Keratinocyte (primary cell): ENCODE results near the gene PRPF40B. TPM values are rescaled to one million over a fixed set of nuclear protein-coding genes. Genes with fewer than 3 reads are reported as not detected.

Experiments
- DNase-seq: peaks from one replicate; pipeline ENCODE4 v3.0.0-alpha.2; 2011; ENCODE audit warnings: low read depth, missing footprints, low spot score
- FAIRE-seq: peaks from 2 replicates; lab custom pipeline; 2011; peaks lifted over from hg19 to GRCh38; lab: Jason Lieb, UNC
- H2AFZ ChIP-seq: 2 replicates; pipeline ENCODE4 v1.6.0; 2012; ENCODE audit warnings: low read length, control low read depth, inconsistent platforms; ENCODE audit not compliant: control insufficient read depth
- H3K27ac ChIP-seq: 2 replicates; pipeline ENCODE4 v1.5.1; 2011; ENCODE audit warnings: low read length; ENCODE audit not compliant: control insufficient read depth, insufficient read depth
- H3K27me3 ChIP-seq: 3 replicates; pipeline ENCODE4 v1.6.0; 2011; ENCODE audit warnings: low read length; ENCODE audit not compliant: control insufficient read depth, insufficient read depth; ENCODE audit errors: extremely low read depth
- H3K36me3 ChIP-seq, 2 experiments: 2 replicates in 1 of 2; 3 replicates in 1 of 2; pipeline ENCODE4 v1.5.1; 2011; ENCODE audit warnings: low read length in 2 of 2, mild to moderate bottlenecking in 1 of 2; ENCODE audit not compliant: control insufficient read depth in 2 of 2, insufficient read depth in 2 of 2; ENCODE audit errors: extremely low read depth in 1 of 2
- H3K4me1 ChIP-seq: 3 replicates; pipeline ENCODE4 v1.5.1; 2011; ENCODE audit warnings: low read length; ENCODE audit not compliant: control insufficient read depth, insufficient read depth; ENCODE audit errors: extremely low read depth
- H3K4me2 ChIP-seq: 3 replicates; pipeline ENCODE4 v1.6.0; 2011; ENCODE audit warnings: low read depth, low read length; ENCODE audit not compliant: control insufficient read depth, insufficient read depth; ENCODE audit errors: extremely low read depth
- H3K4me3 ChIP-seq, 3 experiments: fragments of 200-600 bp in 1 of 3; sonication (generic) in 1 of 3; 2 replicates in 2 of 3; 3 replicates in 1 of 3; pipeline ENCODE4 v1.5.1; 2011 to 2016; ENCODE audit warnings: low read length in 3 of 3, mild to moderate bottlenecking in 3 of 3, control low read depth in 2 of 3, inconsistent platforms in 1 of 3, low read depth in 1 of 3, mixed read lengths in 1 of 3, mixed run types in 1 of 3, moderate library complexity in 1 of 3; ENCODE audit not compliant: control insufficient read depth in 2 of 3, insufficient read depth in 2 of 3; ENCODE audit errors: extremely low read depth in 1 of 3
- H3K79me2 ChIP-seq: 2 replicates; pipeline ENCODE4 v1.6.0; 2012; ENCODE audit warnings: low read length; ENCODE audit not compliant: control insufficient read depth, insufficient read depth
- H3K9ac ChIP-seq: 3 replicates; pipeline ENCODE4 v1.6.0; 2011; ENCODE audit warnings: low read length; ENCODE audit not compliant: control insufficient read depth, insufficient read depth; ENCODE audit errors: extremely low read depth
- H3K9me1 ChIP-seq: 3 replicates; pipeline ENCODE4 v1.6.0; 2011; ENCODE audit warnings: low read length; ENCODE audit not compliant: control insufficient read depth, insufficient read depth; ENCODE audit errors: extremely low read depth
- H3K9me3 ChIP-seq: 2 replicates; pipeline ENCODE4 v1.5.1; 2012; ENCODE audit warnings: low read depth, low read length; ENCODE audit not compliant: control insufficient read depth
- H4K20me1 ChIP-seq: 3 replicates; pipeline ENCODE4 v1.6.0; 2011; ENCODE audit warnings: low read length; ENCODE audit not compliant: control insufficient read depth, insufficient read depth; ENCODE audit errors: extremely low read depth
- CTCF ChIP-seq, 3 experiments: IDR thresholded peaks in 1 of 3; conservative IDR thresholded peaks in 1 of 3; optimal IDR thresholded peaks in 1 of 3; 2 replicates in 2 of 3; 3 replicates in 1 of 3; pipeline versions ENCODE3 to v1.5.1; 2011; ENCODE audit warnings: low read length in 3 of 3, mild to moderate bottlenecking in 3 of 3, moderate library complexity in 2 of 3, control low read depth in 1 of 3, inconsistent platforms in 1 of 3; ENCODE audit not compliant: insufficient read depth in 2 of 3; ENCODE audit errors: extremely low read depth in 1 of 3
- EZH2 ChIP-seq: IDR thresholded peaks from one replicate; pipeline ENCODE4 v1.6.1; 2012; ENCODE audit warnings: inconsistent platforms, mild to moderate bottlenecking, low read length, moderate library complexity
- dilution Hi-C: fragments of 300-500 bp; cut with MboI; formaldehyde crosslinking; loops from one replicate; pipeline ENCODE4 v1.7.0; 2020; ENCODE audit warnings: low sequenced_read_pairs; ENCODE audit not compliant: extremely low pct_ligation_motif_present
- polyA plus RNA-seq, 5 experiments: library from polyadenylated mRNA; depleted of rRNA in 3 of 5; stranded (reverse) in 3 of 5; stranded (forward) in 1 of 5; unstranded in 1 of 5; fragments of >200 nt; gene quantifications; 1 replicate in 1 of 5; 2 replicates in 3 of 5; 3 replicates in 1 of 5; pipeline versions ENCODE4 v1.2.1 to v1.2.3, GENCODE V29; 2011 to 2012; ENCODE audit warnings: missing spikeins in 2 of 5, low read depth in 1 of 5, low replicate concordance in 1 of 5

The PRPF40B gene
- polyA plus RNA-seq, 1 donor (not counting 4 experiments of a cell fraction or from before 2014, with no cell fraction given) = 12.7 TPM

GRCh38 chr12:49616533-49617219 lies 6.7 kb upstream of the PRPF40B start:
- Histone ChIP-seq H3K27ac (no peak overlapping the region), H3K9ac (no peak overlapping the region), H3K9me1 (no peaks in the 10 kb centered on the region), H3K4me1 (peaks cover 12% of the 10 kb centered on the region), H3K36me3 (no peaks in the 10 kb centered on the region), H3K9me3 (no peaks in the 10 kb centered on the region), H2AFZ (no peak overlapping the region), H3K79me2 (no peaks in the 10 kb centered on the region), H3K27me3 (no peaks in the 10 kb centered on the region), H4K20me1 (no peaks in the 10 kb centered on the region), H3K4me3 (no peak overlapping the region), H3K4me2 (no peak overlapping the region)
- dilution Hi-C loops = no loop called here
- TF ChIP-seq EZH2 (no peak), CTCF (optimal IDR thresholded peaks at IDR 0.05 in 1 of 3, IDR thresholded peaks at IDR 0.05 in 1 of 3, conservative IDR thresholded peaks at IDR 0.05 in 1 of 3; ENCODE audit: extremely low read depth in 1 of 3, insufficient read depth in 2 of 3, low read length in 3 of 3) (no peak)
- DNase-seq (no peak), FAIRE-seq (no peak)

GRCh38 chr12:49618576-49618975 lies 4.8 kb upstream of the PRPF40B start:
- H3K36me3 ChIP-seq = no peaks in the 10 kb centered on the region
- no peak overlapping the region for H2AFZ ChIP-seq
- H3K9me3 ChIP-seq = no peaks in the 10 kb centered on the region
- FAIRE-seq (no peak), DNase-seq (no peak)
- H3K9me1 ChIP-seq = no peaks in the 10 kb centered on the region
- no peak overlapping the region for H3K9ac ChIP-seq
- H3K27me3 ChIP-seq = no peaks in the 10 kb centered on the region
- no peak overlapping the region for H3K27ac ChIP-seq
- no peak overlapping the region for H3K4me2 ChIP-seq
- H3K4me3 ChIP-seq = no peak overlapping the region
- TF ChIP-seq CTCF (optimal IDR thresholded peaks at IDR 0.05 in 1 of 3, IDR thresholded peaks at IDR 0.05 in 1 of 3, conservative IDR thresholded peaks at IDR 0.05 in 1 of 3; ENCODE audit: extremely low read depth in 1 of 3, insufficient read depth in 2 of 3, low read length in 3 of 3) = no peak
- no peak for TF ChIP-seq EZH2
- dilution Hi-C loops = no loop called here
- H4K20me1 ChIP-seq = no peaks in the 10 kb centered on the region
- peaks cover 24% of the 10 kb centered on the region for H3K4me1 ChIP-seq
- H3K79me2 ChIP-seq = no peaks in the 10 kb centered on the region
